ENCODE data around the gene AP2B1.

Gene AP2B1

GRCh38 chr17:35731917-35732805 is 145.0 kb downstream of the AP2B1 start:
- Histone ChIP-seq H3K9ac (ENCODE audit: low read length) (peak overlapping the region; percentile 78), H3K27me3 (replicated peaks; ENCODE audit: control insufficient read depth, insufficient read depth, low read length) (peaks cover 13% of the 10 kb centered on the region), H3K4me1 (ENCODE audit: control insufficient read depth, insufficient read depth, low read length) (peaks cover 11% of the 10 kb centered on the region), H3K9me3 (ENCODE audit: control insufficient read depth, low read length) (no peaks in the 10 kb centered on the region), H3K4me3 (ENCODE audit: low read length) (peak overlapping the region; percentile 81), H3K36me3 (ENCODE audit: control insufficient read depth, insufficient read depth, low read length, severe bottlenecking) (no peaks in the 10 kb centered on the region)
- DNase-seq (ENCODE audit: low read depth): peak; percentile 46

DNA sequence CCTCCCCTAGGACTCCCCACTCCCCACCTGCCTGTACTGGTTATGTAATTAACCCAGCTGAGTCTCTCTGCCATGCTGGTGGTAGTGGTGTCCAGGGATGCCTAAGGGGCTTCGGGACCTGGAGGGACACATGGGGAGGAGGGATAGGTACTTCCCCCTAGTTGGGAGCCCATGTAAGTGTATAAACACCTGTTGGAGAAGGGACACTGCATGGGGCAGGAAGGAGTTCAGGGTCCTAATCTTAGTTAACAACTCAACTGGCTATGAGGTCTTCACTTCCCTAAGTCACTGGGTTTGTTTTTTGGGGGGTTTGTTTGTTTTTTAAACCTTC is 145.6 kb downstream of the AP2B1 start:
- Histone ChIP-seq H3K36me3 (ENCODE audit: control insufficient read depth, insufficient read depth, low read length, severe bottlenecking) (no peaks in the 10 kb centered on the region), H3K4me1 (ENCODE audit: control insufficient read depth, insufficient read depth, low read length) (peaks cover 6% of the 10 kb centered on the region), H3K9me3 (ENCODE audit: control insufficient read depth, low read length) (no peaks in the 10 kb centered on the region), H3K27me3 (replicated peaks; ENCODE audit: control insufficient read depth, insufficient read depth, low read length) (peaks cover 13% of the 10 kb centered on the region), H3K9ac (ENCODE audit: low read length) (no peak overlapping the region), H3K4me3 (ENCODE audit: low read length) (peak overlapping the region; percentile 81)
- DNase-seq (ENCODE audit: low read depth): no peak

GRCh38 chr17:35733366-35733765 is 146.2 kb downstream of the AP2B1 start:
- peaks cover 6% of the 10 kb centered on the region for H3K4me1 ChIP-seq (ENCODE audit: control insufficient read depth, insufficient read depth, low read length)
- DNase-seq (ENCODE audit: low read depth): no peak
- no peaks in the 10 kb centered on the region for H3K36me3 ChIP-seq (ENCODE audit: control insufficient read depth, insufficient read depth, low read length, severe bottlenecking)
- no peak overlapping the region for H3K9ac ChIP-seq (ENCODE audit: low read length)
- peaks cover 15% of the 10 kb centered on the region for H3K27me3 ChIP-seq (replicated peaks; ENCODE audit: control insufficient read depth, insufficient read depth, low read length)
- no peaks in the 10 kb centered on the region for H3K9me3 ChIP-seq (ENCODE audit: control insufficient read depth, low read length)
- H3K4me3 ChIP-seq (ENCODE audit: low read length): no peak overlapping the region

DNA sequence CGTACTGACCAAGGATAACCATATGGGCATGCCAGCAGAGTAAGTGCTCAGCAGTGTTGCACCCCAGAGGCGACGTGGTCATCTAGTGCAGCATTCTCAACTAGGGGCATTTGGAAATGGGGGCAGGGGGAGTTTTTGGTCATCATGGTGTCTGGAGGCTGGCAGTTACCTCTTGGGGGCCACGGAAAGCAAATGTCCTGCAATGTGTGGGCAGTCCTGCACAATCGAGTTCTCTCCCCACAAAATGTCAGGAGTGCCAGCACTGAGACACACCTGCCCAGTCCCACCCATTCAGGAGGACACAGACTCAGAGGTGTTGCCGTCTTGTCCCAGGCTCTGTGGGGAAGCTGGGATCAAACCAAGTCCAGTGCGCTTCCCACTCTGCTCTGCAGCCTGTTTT is 147.3 kb downstream of the AP2B1 start:
- H3K9ac ChIP-seq (ENCODE audit: low read length): no peak overlapping the region
- peaks cover 6% of the 10 kb centered on the region for H3K4me1 ChIP-seq (ENCODE audit: control insufficient read depth, insufficient read depth, low read length)
- H3K27me3 ChIP-seq (replicated peaks; ENCODE audit: control insufficient read depth, insufficient read depth, low read length): peaks cover 25% of the 10 kb centered on the region
- H3K4me3 ChIP-seq (ENCODE audit: low read length): no peak overlapping the region
- no peak for DNase-seq (ENCODE audit: low read depth)
- no peaks in the 10 kb centered on the region for H3K36me3 ChIP-seq (ENCODE audit: control insufficient read depth, insufficient read depth, low read length, severe bottlenecking)
- no peaks in the 10 kb centered on the region for H3K9me3 ChIP-seq (ENCODE audit: control insufficient read depth, low read length)

DNA sequence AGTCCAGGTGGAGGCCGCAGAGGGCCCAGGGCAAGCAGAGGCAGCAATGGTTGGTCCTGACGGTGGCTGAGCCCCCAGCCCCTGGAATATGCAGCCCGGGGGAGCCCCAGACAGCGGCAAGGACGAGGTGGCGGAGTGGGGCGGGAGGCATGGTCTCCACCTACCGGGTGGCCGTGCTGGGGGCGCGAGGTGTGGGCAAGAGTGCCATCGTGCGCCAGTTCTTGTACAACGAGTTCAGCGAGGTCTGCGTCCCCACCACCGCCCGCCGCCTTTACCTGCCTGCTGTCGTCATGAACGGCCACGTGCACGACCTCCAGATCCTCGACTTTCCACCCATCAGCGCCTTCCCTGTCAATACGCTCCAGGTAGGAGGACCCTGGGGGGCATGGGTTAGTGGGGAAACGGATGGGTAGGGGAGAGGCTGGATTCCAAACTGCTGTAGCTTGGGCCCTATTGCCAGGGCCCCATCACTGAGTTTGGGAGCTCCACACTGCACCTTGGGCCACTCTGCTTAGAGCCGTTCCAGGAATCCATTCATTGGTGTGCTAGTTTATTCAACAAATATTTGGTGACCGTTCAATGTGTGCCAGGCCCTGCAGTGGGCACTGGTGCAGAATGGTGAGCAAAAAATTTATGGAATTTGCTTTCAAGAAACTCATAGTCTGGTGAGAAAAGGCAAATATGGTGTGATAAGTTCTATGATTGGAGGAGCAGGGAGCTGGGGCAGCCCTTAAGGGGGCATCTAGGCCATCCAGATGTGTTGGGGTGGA is 148.1 kb downstream of the AP2B1 start:
- peaks cover 33% of the 10 kb centered on the region for H3K27me3 ChIP-seq (replicated peaks; ENCODE audit: control insufficient read depth, insufficient read depth, low read length)

DNA sequence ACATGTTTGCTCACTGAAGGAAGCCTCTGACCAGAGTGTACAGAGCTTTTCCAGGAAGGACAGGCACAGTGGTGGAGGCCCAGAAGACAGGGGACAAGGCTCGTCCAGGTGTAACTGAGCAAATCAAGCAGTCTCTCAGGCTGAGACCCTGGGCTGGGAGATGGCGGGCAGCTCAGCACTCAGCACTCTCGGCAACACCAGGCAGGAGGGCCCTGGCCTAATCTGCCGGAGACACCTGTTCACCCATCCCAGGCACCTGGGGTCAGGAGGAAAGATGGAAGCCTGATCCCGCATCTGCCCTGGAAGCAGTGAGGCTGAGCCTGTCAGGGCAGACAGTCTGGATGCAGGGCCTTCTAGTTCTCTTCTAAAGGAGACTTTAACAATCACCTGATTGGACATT is 149.1 kb downstream of the AP2B1 start:
- no peak overlapping the region for H3K9ac ChIP-seq (ENCODE audit: low read length)
- H3K36me3 ChIP-seq (ENCODE audit: control insufficient read depth, insufficient read depth, low read length, severe bottlenecking): no peaks in the 10 kb centered on the region
- peaks cover 41% of the 10 kb centered on the region for H3K27me3 ChIP-seq (replicated peaks; ENCODE audit: control insufficient read depth, insufficient read depth, low read length)
- H3K4me1 ChIP-seq (ENCODE audit: control insufficient read depth, insufficient read depth, low read length): peaks cover 2% of the 10 kb centered on the region
- no peak overlapping the region for H3K4me3 ChIP-seq (ENCODE audit: low read length)
- H3K9me3 ChIP-seq (ENCODE audit: control insufficient read depth, low read length): peaks cover 5% of the 10 kb centered on the region
- DNase-seq (ENCODE audit: low read depth): no peak

More for the DNA sequence above, 148.1 kb downstream of the AP2B1 start:
- Histone ChIP-seq H3K36me3 (ENCODE audit: control insufficient read depth, insufficient read depth, low read length, severe bottlenecking) (no peaks in the 10 kb centered on the region), H3K4me3 (ENCODE audit: low read length) (no peak overlapping the region), H3K9me3 (ENCODE audit: control insufficient read depth, low read length) (no peaks in the 10 kb centered on the region), H3K9ac (ENCODE audit: low read length) (no peak overlapping the region), H3K4me1 (ENCODE audit: control insufficient read depth, insufficient read depth, low read length) (peaks cover 6% of the 10 kb centered on the region)
- no peak for DNase-seq (ENCODE audit: low read depth)

- Histone ChIP-seq H3K9me3 (ENCODE audit: control insufficient read depth, low read length) (peaks cover 5% of the 10 kb centered on the region), H3K4me3 (ENCODE audit: low read length) (no peak overlapping the region), H3K27me3 (replicated peaks; ENCODE audit: control insufficient read depth, insufficient read depth, low read length) (peaks cover 54% of the 10 kb centered on the region), H3K9ac (ENCODE audit: low read length) (no peak overlapping the region), H3K36me3 (ENCODE audit: control insufficient read depth, insufficient read depth, low read length, severe bottlenecking) (no peaks in the 10 kb centered on the region), H3K4me1 (ENCODE audit: control insufficient read depth, insufficient read depth, low read length) (no peaks in the 10 kb centered on the region)
- DNase-seq (ENCODE audit: low read depth): no peak
These were observed 151.5 kb downstream of the AP2B1 start for GRCh38 chr17:35738519-35739133.

- no peaks in the 10 kb centered on the region for H3K4me1 ChIP-seq (ENCODE audit: control insufficient read depth, insufficient read depth, low read length)
- H3K4me3 ChIP-seq (ENCODE audit: low read length): no peak overlapping the region
- H3K27me3 ChIP-seq (replicated peaks; ENCODE audit: control insufficient read depth, insufficient read depth, low read length): peaks cover 59% of the 10 kb centered on the region
- DNase-seq (ENCODE audit: low read depth): no peak
- H3K9me3 ChIP-seq (ENCODE audit: control insufficient read depth, low read length): peaks cover 5% of the 10 kb centered on the region
- no peaks in the 10 kb centered on the region for H3K36me3 ChIP-seq (ENCODE audit: control insufficient read depth, insufficient read depth, low read length, severe bottlenecking)
- H3K9ac ChIP-seq (ENCODE audit: low read length): no peak overlapping the region
These were observed 153.1 kb downstream of the AP2B1 start for GRCh38 chr17:35740216-35740615.

GRCh38 chr17:35740997-35741931 is 154.1 kb downstream of the AP2B1 start:
- H3K36me3 ChIP-seq (ENCODE audit: control insufficient read depth, insufficient read depth, low read length, severe bottlenecking): no peaks in the 10 kb centered on the region
- H3K27me3 ChIP-seq (replicated peaks; ENCODE audit: control insufficient read depth, insufficient read depth, low read length): peaks cover 69% of the 10 kb centered on the region
- no peak overlapping the region for H3K4me3 ChIP-seq (ENCODE audit: low read length)
- H3K4me1 ChIP-seq (ENCODE audit: control insufficient read depth, insufficient read depth, low read length): no peaks in the 10 kb centered on the region
- no peak for DNase-seq (ENCODE audit: low read depth)
- no peak overlapping the region for H3K9ac ChIP-seq (ENCODE audit: low read length)
- peaks cover 5% of the 10 kb centered on the region for H3K9me3 ChIP-seq (ENCODE audit: control insufficient read depth, low read length)

DNA sequence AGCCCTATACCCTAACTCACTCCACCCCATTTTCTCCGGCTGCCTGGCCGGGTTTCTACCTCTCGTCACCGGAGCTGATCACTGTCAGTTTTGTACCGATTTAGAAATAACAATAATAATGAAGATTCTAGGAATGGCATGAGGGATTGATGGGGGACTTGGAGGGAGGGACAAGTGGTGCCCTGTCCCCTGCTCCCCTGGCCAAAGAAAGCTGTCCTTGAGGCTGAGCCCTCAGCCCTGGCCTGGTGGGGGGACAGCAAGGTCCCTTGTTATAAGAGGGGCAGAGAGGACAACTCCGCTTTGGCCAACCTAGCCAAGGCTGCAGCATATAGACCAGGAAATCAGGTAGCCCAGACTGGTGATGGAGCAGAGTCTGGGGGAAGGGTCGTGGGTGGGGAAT is 155.4 kb downstream of the AP2B1 start:
- H3K27me3 ChIP-seq (replicated peaks; ENCODE audit: control insufficient read depth, insufficient read depth, low read length): peaks cover 75% of the 10 kb centered on the region
- no peak overlapping the region for H3K9ac ChIP-seq (ENCODE audit: low read length)
- no peak overlapping the region for H3K4me3 ChIP-seq (ENCODE audit: low read length)
- H3K4me1 ChIP-seq (ENCODE audit: control insufficient read depth, insufficient read depth, low read length): no peaks in the 10 kb centered on the region
- peaks cover 5% of the 10 kb centered on the region for H3K9me3 ChIP-seq (ENCODE audit: control insufficient read depth, low read length)
- H3K36me3 ChIP-seq (ENCODE audit: control insufficient read depth, insufficient read depth, low read length, severe bottlenecking): no peaks in the 10 kb centered on the region
- no peak for DNase-seq (ENCODE audit: low read depth)

Data from adipocyte (in vitro differentiated cells).